Hepatocyte (in vitro differentiated cells): Measurements from ENCODE around the gene CNNM4. TPM values are rescaled to one million over a fixed set of nuclear protein-coding genes. Genes with fewer than 3 reads are reported as not detected.
A peak's percentile ranks its signal among the peaks of the same experiment; 100 is the strongest.

Experiments
- DNase-seq: peaks from one replicate; pipeline ENCODE4 v3.0.0-alpha.2; 2016; ENCODE audit warnings: low spot score
- H2AFZ ChIP-seq: fragments of 200-600 bp; sonication (generic); 2 replicates; pipeline ENCODE4 v1.6.0; 2016; ENCODE audit warnings: antibody characterized with exemption, mild to moderate bottlenecking
- H3K27ac ChIP-seq: fragments of 200-600 bp; sonication (generic); 2 replicates; pipeline ENCODE4 v1.5.1; 2016; ENCODE audit warnings: mild to moderate bottlenecking
- H3K27me3 ChIP-seq: fragments of 200-600 bp; sonication (generic); 2 replicates; pipeline ENCODE4 v1.6.1; 2016
- H3K36me3 ChIP-seq: fragments of 200-600 bp; sonication (generic); replicated peaks from 2 replicates; pipeline ENCODE4 v1.5.1; 2016; ENCODE audit warnings: low read depth; ENCODE audit not compliant: insufficient read depth
- H3K4me1 ChIP-seq: fragments of 200-600 bp; sonication (generic); 2 replicates; pipeline ENCODE4 v1.5.1; 2016; ENCODE audit warnings: mild to moderate bottlenecking, moderate library complexity; ENCODE audit not compliant: insufficient read depth
- H3K4me2 ChIP-seq: fragments of 200-600 bp; sonication (generic); 2 replicates; pipeline ENCODE4 v1.6.0; 2016
- H3K4me3 ChIP-seq: fragments of 200-600 bp; sonication (generic); 2 replicates; pipeline ENCODE4 v1.5.1; 2016; ENCODE audit warnings: mild to moderate bottlenecking
- H3K79me2 ChIP-seq: fragments of 200-600 bp; sonication (generic); 2 replicates; pipeline ENCODE4 v1.6.0; 2017; ENCODE audit warnings: mild to moderate bottlenecking
- H3K9me2 ChIP-seq: fragments of 200-600 bp; sonication (generic); replicated peaks from 2 replicates; pipeline ENCODE4 v1.6.0; 2017; ENCODE audit warnings: mild to moderate bottlenecking; ENCODE audit not compliant: insufficient read depth
- H3K9me3 ChIP-seq: fragments of 200-600 bp; sonication (generic); 2 replicates; pipeline ENCODE4 v1.5.1; 2016; ENCODE audit warnings: low read depth, mild to moderate bottlenecking
- H4K20me1 ChIP-seq: fragments of 200-600 bp; sonication (generic); 2 replicates; pipeline ENCODE4 v1.6.0; 2016; ENCODE audit warnings: mild to moderate bottlenecking; ENCODE audit not compliant: insufficient read depth, poor library complexity, severe bottlenecking
- CTCF ChIP-seq: fragments of 200-600 bp; sonication (generic); IDR thresholded peaks from 2 replicates; pipeline ENCODE4 v1.5.1; 2016; ENCODE audit warnings: antibody characterized with exemption, mild to moderate bottlenecking; ENCODE audit not compliant: poor library complexity
- EZH2 ChIP-seq: fragments of 200-600 bp; sonication (generic); IDR thresholded peaks from 2 replicates; pipeline ENCODE4 v1.6.1; 2016; ENCODE audit warnings: antibody characterized with exemption, mild to moderate bottlenecking, borderline replicate concordance
- EZH2phosphoT487 ChIP-seq: fragments of 200-600 bp; sonication (generic); IDR thresholded peaks from one replicate; pipeline ENCODE4 v1.6.1; 2018; ENCODE audit warnings: antibody characterized with exemption, mild to moderate bottlenecking, low read depth, moderate library complexity; ENCODE audit not compliant: unreplicated experiment, severe bottlenecking
- WGBS: methylation state at CpG from one replicate; pipeline ENCODE4 v1.1.6; 2016; ENCODE audit warnings: low lambda C conversion rate; ENCODE audit errors: missing lambda C conversion rate; 5-methylcytosine and 5-hydroxymethylcytosine counted together
- polyA plus RNA-seq: library from polyadenylated mRNA; unstranded; fragments of >200 nt; fragmentation: Nextera tagmentation; extraction: Ambion mirVana; gene quantifications from 2 replicates; pipeline ENCODE4 v1.2.1, GENCODE V29; 2016
- total RNA-seq: library from RNA; depleted of rRNA; stranded (reverse); fragments of >200 nt; gene quantifications from 2 replicates; pipeline ENCODE4 v1.2.3, GENCODE V29; 2014

Gene CNNM4
- total and polyA plus RNA-seq, 2 experiments from 2014 or later: 8.8 to 10.8 TPM

DNA sequence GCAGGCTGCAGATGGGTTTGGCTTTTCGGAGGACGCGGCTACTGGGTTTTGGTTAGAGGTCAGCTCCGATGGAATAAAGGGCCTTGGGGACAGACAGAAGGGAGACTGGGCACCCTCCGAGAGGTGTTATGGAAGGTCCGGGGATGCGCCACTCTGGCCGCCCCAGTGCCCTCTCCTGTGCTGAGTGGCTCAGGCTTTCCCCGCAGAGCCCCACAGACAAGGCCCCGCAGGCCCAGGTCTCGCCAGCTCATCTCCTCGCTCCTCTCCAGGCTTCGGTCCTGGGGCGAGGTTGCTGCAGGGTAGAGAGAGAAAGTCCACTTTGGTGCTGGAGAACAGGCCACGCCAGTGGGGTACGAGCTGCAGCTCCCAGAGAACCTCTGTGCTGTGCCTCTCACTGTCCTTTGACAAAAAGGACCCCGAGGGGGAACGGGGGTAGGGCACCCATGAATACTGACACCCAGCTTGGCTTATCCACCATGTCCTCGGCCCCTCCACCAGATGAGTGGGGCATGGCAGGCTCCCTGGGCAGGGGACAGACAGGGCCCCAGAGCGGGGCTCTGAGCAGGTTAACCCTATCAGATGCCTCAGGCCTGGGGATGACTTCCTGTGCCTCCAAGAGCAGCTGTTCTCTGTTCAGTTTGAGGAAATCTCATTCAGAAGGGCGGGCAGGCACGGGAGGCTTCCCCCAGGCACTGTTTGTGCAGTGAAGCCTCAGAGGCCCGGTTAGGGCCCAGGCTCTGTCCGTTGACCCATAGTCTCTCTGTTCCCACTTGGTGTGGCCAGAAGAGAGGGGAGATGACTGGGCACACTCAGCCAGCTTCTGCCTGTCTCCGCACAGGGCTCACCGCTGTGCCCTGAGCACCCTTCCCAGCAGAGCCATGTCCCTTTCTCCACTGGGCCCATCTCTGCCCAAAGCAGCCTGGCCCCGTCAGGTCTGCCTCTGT lies 39.6 kb downstream of the CNNM4 start:
- no peaks in the 10 kb centered on the region for H3K36me3 ChIP-seq
- H3K27ac ChIP-seq: no peak overlapping the region

GRCh38 chr2:96801005-96801785 lies 40.5 kb downstream of the CNNM4 start:
- no peaks in the 10 kb centered on the region for H3K36me3 ChIP-seq

More for the DNA sequence above, 39.6 kb downstream of the CNNM4 start:
- Histone ChIP-seq H3K4me3 (no peak overlapping the region), H3K4me2 (no peak overlapping the region), H3K9me2 (no peaks in the 10 kb centered on the region), H4K20me1 (no peaks in the 10 kb centered on the region), H3K4me1 (peaks cover 4% of the 10 kb centered on the region), H3K27me3 (no peaks in the 10 kb centered on the region), H3K9me3 (no peaks in the 10 kb centered on the region), H3K79me2 (no peaks in the 10 kb centered on the region), H2AFZ (no peak overlapping the region)
- TF ChIP-seq EZH2 (no peak), EZH2phosphoT487 (no peak), CTCF (no peak)
- no peak for DNase-seq
- WGBS: 88% methylated on average over 27 of the region's 27 CpGs

More at GRCh38 chr2:96801005-96801785, 40.5 kb downstream of the CNNM4 start:
- H3K4me2 ChIP-seq: no peak overlapping the region
- no peak overlapping the region for H3K4me3 ChIP-seq
- no peaks in the 10 kb centered on the region for H3K9me3 ChIP-seq
- H3K27ac ChIP-seq: peak overlapping the region; percentile 41
- TF ChIP-seq EZH2 (no peak), CTCF (peak; percentile 83), EZH2phosphoT487 (no peak)
- no peaks in the 10 kb centered on the region for H3K79me2 ChIP-seq
- H3K27me3 ChIP-seq: no peaks in the 10 kb centered on the region
- no peaks in the 10 kb centered on the region for H3K9me2 ChIP-seq
- no peaks in the 10 kb centered on the region for H4K20me1 ChIP-seq
- WGBS: 57% methylated on average over 15 of the region's 15 CpGs
- peaks cover 4% of the 10 kb centered on the region for H3K4me1 ChIP-seq
- no peak overlapping the region for H2AFZ ChIP-seq
- peak; percentile 84 for DNase-seq
